H9 (cell line): ENCODE results near the gene DLEC1. TPM values are rescaled to one million over a fixed set of nuclear protein-coding genes. Genes with fewer than 3 reads are reported as not detected.

Experiments
- DNase-seq: peaks from one replicate; pipeline ENCODE4 v3.0.0-alpha.2; 2017
- H2AFZ ChIP-seq: one replicate; pipeline ENCODE4 v1.6.1; 2013; ENCODE audit warnings: mild to moderate bottlenecking, low read length, control low read depth, moderate library complexity
- H2AK5ac ChIP-seq: 2 replicates; pipeline ENCODE4 v1.6.1; 2013; ENCODE audit warnings: low read length, control low read depth, mixed read lengths; ENCODE audit not compliant: insufficient read length
- H2BK120ac ChIP-seq: one replicate; pipeline ENCODE4 v1.6.1; 2013; ENCODE audit warnings: low read depth, mild to moderate bottlenecking, low read length, control low read depth, inconsistent platforms; ENCODE audit not compliant: poor library complexity, severe bottlenecking
- H2BK12ac ChIP-seq: 2 replicates; pipeline ENCODE4 v1.6.1; 2013; ENCODE audit warnings: low read length, control low read depth, mixed read lengths, low read depth; ENCODE audit not compliant: insufficient read length
- H2BK15ac ChIP-seq: 2 replicates; pipeline ENCODE4 v1.6.1; 2013; ENCODE audit warnings: low read depth, low read length, control low read depth
- H2BK20ac ChIP-seq: one replicate; pipeline ENCODE4 v1.6.1; 2013; ENCODE audit warnings: low read depth, mild to moderate bottlenecking, low read length, control low read depth, inconsistent platforms; ENCODE audit not compliant: poor library complexity, severe bottlenecking
- H2BK5ac ChIP-seq: 2 replicates; pipeline ENCODE4 v1.6.1; 2013; ENCODE audit warnings: low read length, control low read depth, mixed read lengths; ENCODE audit not compliant: insufficient read length
- H3K14ac ChIP-seq: 2 replicates; pipeline ENCODE4 v1.6.1; 2013; ENCODE audit warnings: low read length, control low read depth; ENCODE audit not compliant: insufficient read depth
- H3K18ac ChIP-seq: 2 replicates; pipeline ENCODE4 v1.6.1; 2013; ENCODE audit warnings: low read depth, mild to moderate bottlenecking, mixed read lengths, low read length, control low read depth; ENCODE audit not compliant: insufficient read length
- H3K23ac ChIP-seq: 2 replicates; pipeline ENCODE4 v1.6.1; 2013; ENCODE audit warnings: low read length, control low read depth, mixed read lengths, low read depth; ENCODE audit not compliant: insufficient read length
- H3K23me2 ChIP-seq: 2 replicates; pipeline ENCODE4 v1.6.1; 2013; ENCODE audit warnings: low read depth, mild to moderate bottlenecking, mixed read lengths, low read length, control low read depth; ENCODE audit not compliant: insufficient read length, poor library complexity, severe bottlenecking
- H3K27ac ChIP-seq: 2 replicates; pipeline ENCODE4 v1.5.1; 2013; ENCODE audit warnings: low read length, control low read depth, mixed read lengths, low read depth; ENCODE audit not compliant: insufficient read length
- H3K27me3 ChIP-seq: 2 replicates; pipeline ENCODE4 v1.6.1; 2013; ENCODE audit warnings: low read length, control low read depth, inconsistent platforms; ENCODE audit not compliant: insufficient read depth
- H3K4ac ChIP-seq: 2 replicates; pipeline ENCODE4 v1.6.1; 2013; ENCODE audit warnings: low read depth, mild to moderate bottlenecking, control low read depth, inconsistent platforms, low read length, moderate library complexity
- H3K4me1 ChIP-seq: 2 replicates; pipeline ENCODE4 v1.6.1; 2013; ENCODE audit warnings: low read length, control low read depth, inconsistent platforms; ENCODE audit not compliant: insufficient read depth
- H3K4me2 ChIP-seq: 2 replicates; pipeline ENCODE4 v1.6.1; 2013; ENCODE audit warnings: low read length, control low read depth, mixed read lengths; ENCODE audit not compliant: insufficient read length, insufficient read depth
- H3K56ac ChIP-seq: 2 replicates; pipeline ENCODE4 v1.6.1; 2013; ENCODE audit warnings: low read depth, mild to moderate bottlenecking, mixed read lengths, low read length, control low read depth; ENCODE audit not compliant: insufficient read length
- H3K79me1 ChIP-seq: 2 replicates; pipeline ENCODE4 v1.6.1; 2013; ENCODE audit warnings: low read depth, mild to moderate bottlenecking, moderate library complexity, low read length, control low read depth, inconsistent platforms; ENCODE audit not compliant: insufficient read depth, poor library complexity, severe bottlenecking
- H3K79me2 ChIP-seq: 2 replicates; pipeline ENCODE4 v1.6.1; 2013; ENCODE audit warnings: low read length, control low read depth, inconsistent platforms; ENCODE audit not compliant: insufficient read depth
- H3K9ac ChIP-seq: 2 replicates; pipeline ENCODE4 v1.6.1; 2013; ENCODE audit warnings: low read length, control low read depth, mixed read lengths; ENCODE audit not compliant: insufficient read length; ENCODE audit errors: extremely low read depth
- H3K9me3 ChIP-seq: one replicate; pipeline ENCODE4 v1.6.1; 2013; ENCODE audit warnings: low read depth, low read length, inconsistent platforms; ENCODE audit not compliant: control insufficient read depth
- H3T11ph ChIP-seq: one replicate; pipeline ENCODE4 v1.6.1; 2013; ENCODE audit warnings: mild to moderate bottlenecking, low read length, control low read depth, inconsistent platforms
- H4K20me1 ChIP-seq: one replicate; pipeline ENCODE4 v1.6.1; 2013; ENCODE audit not compliant: control insufficient read depth, insufficient read length, insufficient read depth
- H4K5ac ChIP-seq: 2 replicates; pipeline ENCODE4 v1.6.1; 2013; ENCODE audit warnings: low read depth, mild to moderate bottlenecking, mixed read lengths, low read length, control low read depth; ENCODE audit not compliant: insufficient read length
- H4K8ac ChIP-seq: replicated peaks from 2 replicates; pipeline ENCODE4 v1.6.1; 2013; ENCODE audit warnings: low read length, control low read depth, mixed read lengths, low read depth; ENCODE audit not compliant: insufficient read length
- H4K91ac ChIP-seq: 2 replicates; pipeline ENCODE4 v1.6.1; 2013; ENCODE audit warnings: low read depth, mild to moderate bottlenecking, moderate library complexity, mixed read lengths, low read length, control low read depth; ENCODE audit not compliant: insufficient read length
- H3K27ac Mint-ChIP-seq, 3 experiments: 2 replicates in 2 of 3; 3 replicates in 1 of 3; pipeline ENCODE4 v1.8.0; 2020 to 2021; ENCODE audit warnings: mixed read lengths in 3 of 3, mild to moderate bottlenecking in 1 of 3, moderate library complexity in 1 of 3
- H3K27me3 Mint-ChIP-seq: 2 replicates; pipeline ENCODE4 v1.8.0; 2021; ENCODE audit warnings: low read depth, mild to moderate bottlenecking, moderate library complexity, mixed read lengths
- H3K36me3 Mint-ChIP-seq, 3 experiments: 2 replicates in 2 of 3; 3 replicates in 1 of 3; pipeline ENCODE4 v1.8.0; 2020 to 2021; ENCODE audit warnings: low read depth in 3 of 3, mixed read lengths in 3 of 3; ENCODE audit not compliant: insufficient read depth in 1 of 3
- H3K4me1 Mint-ChIP-seq, 2 experiments: 2 replicates each; pipeline ENCODE4 v1.8.0; 2020; ENCODE audit warnings: mixed read lengths in 2 of 2
- H3K4me3 Mint-ChIP-seq, 2 experiments: 2 replicates in 1 of 2; 3 replicates in 1 of 2; pipeline ENCODE4 v1.8.0; 2020 to 2021; ENCODE audit warnings: mild to moderate bottlenecking in 2 of 2, mixed read lengths in 2 of 2, moderate library complexity in 1 of 2
- H3K9me3 Mint-ChIP-seq, 2 experiments: 2 replicates in 1 of 2; 3 replicates in 1 of 2; pipeline ENCODE4 v1.8.0; 2020; ENCODE audit warnings: mild to moderate bottlenecking in 2 of 2, mixed read lengths in 2 of 2, moderate library complexity in 1 of 2
- WGBS: extraction: QIAGEN DNeasy Blood & Tissue Kit; methylation state at CpG from one replicate; pipeline ENCODE4 v1.1.7; 2013; ENCODE audit warnings: missing lambda C conversion rate, low lambda C conversion rate, mixed read lengths; ENCODE audit not compliant: insufficient read length; ENCODE audit errors: extremely low coverage; 5-methylcytosine and 5-hydroxymethylcytosine counted together
- total RNA-seq: library from RNA; stranded (reverse); gene quantifications from 2 replicates; pipeline ENCODE4 v1.2.1, GENCODE V29; 2021
- TF ChIP-seq, protein P1 (sequence below): fragments of 200-600 bp; sonication (generic); conservative IDR thresholded peaks from 3 replicates; pipeline ENCODE4 v1.8.0; 2021; ENCODE audit warnings: antibody characterized with exemption, mild to moderate bottlenecking

DLEC1 gene
- total RNA-seq, 1 experiment from 2014 or later = 2.1 TPM

DNA sequence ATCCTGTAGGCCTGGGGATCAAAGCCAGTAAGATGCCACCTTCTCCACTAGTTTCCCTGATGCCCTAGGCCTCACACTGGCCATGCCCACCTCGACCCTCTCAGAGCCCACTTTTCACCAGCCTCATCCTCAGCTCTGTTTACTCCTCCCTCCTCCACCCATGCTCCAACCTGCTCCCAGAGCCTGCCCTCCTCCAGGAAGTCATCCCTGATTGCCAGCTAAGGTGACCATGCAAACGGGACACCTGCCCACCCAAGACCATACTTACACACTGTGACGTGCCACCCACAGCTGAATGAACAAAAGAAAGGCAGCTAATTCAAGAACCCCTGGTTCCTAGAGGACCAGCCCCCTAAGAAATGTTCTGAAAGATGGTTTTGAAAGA lies 18.7 kb upstream of the DLEC1 start:
- DNase-seq = no peak
- Histone ChIP-seq H3K23me2 (peaks cover 5% of the 10 kb centered on the region), H3K27me3 (no peaks in the 10 kb centered on the region; the same call in 1 of the 2 replicates), H3K23ac (no peak overlapping the region), H2BK15ac (no peak overlapping the region), H3K14ac (no peak overlapping the region), H3K27ac (no peak overlapping the region), H3K79me2 (no peaks in the 10 kb centered on the region), H2AK5ac (no peak overlapping the region), H3K9ac (no peak overlapping the region), H3K4ac (no peak overlapping the region), H2BK5ac (no peak overlapping the region), H3K4me1 (no peaks in the 10 kb centered on the region), H2BK120ac (no peak overlapping the region), H4K5ac (no peak overlapping the region), H3K9me3 (no peaks in the 10 kb centered on the region), H2AFZ (no peak overlapping the region), H3T11ph (no peak overlapping the region), H4K20me1 (no peaks in the 10 kb centered on the region), H3K4me2 (no peak overlapping the region), H3K56ac (no peak overlapping the region), H2BK12ac (no peak overlapping the region), H4K8ac (no peak overlapping the region), H2BK20ac (no peak overlapping the region), H4K91ac (no peak overlapping the region), H3K79me1 (no peaks in the 10 kb centered on the region), H3K18ac (no peak overlapping the region)
- WGBS = no CpG with 5 or more reads among the region's 3 CpGs
- Mint-ChIP-seq H3K27me3 (no peaks in the 10 kb centered on the region; the same call in 1 of the 2 replicates), H3K9me3 (no peaks in the 10 kb centered on the region), H3K4me1 (peaks cover 7 to 9% of the 10 kb centered on the region in 2 experiments), H3K36me3 (peaks cover 5 to 23% (median 13%) of the 10 kb centered on the region in 3 experiments; a peak in 6 of 7 replicates), H3K27ac (peak overlapping the region in 1 of 3 experiments; percentile 67; a peak in 1 of 7 replicates), H3K4me3 (no peak overlapping the region)
- TF ChIP-seq, protein P1, sequence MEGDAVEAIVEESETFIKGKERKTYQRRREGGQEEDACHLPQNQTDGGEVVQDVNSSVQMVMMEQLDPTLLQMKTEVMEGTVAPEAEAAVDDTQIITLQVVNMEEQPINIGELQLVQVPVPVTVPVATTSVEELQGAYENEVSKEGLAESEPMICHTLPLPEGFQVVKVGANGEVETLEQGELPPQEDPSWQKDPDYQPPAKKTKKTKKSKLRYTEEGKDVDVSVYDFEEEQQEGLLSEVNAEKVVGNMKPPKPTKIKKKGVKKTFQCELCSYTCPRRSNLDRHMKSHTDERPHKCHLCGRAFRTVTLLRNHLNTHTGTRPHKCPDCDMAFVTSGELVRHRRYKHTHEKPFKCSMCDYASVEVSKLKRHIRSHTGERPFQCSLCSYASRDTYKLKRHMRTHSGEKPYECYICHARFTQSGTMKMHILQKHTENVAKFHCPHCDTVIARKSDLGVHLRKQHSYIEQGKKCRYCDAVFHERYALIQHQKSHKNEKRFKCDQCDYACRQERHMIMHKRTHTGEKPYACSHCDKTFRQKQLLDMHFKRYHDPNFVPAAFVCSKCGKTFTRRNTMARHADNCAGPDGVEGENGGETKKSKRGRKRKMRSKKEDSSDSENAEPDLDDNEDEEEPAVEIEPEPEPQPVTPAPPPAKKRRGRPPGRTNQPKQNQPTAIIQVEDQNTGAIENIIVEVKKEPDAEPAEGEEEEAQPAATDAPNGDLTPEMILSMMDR = no peak
